H9 (cell line): ENCODE data around the gene EXOG. TPM values are rescaled to one million over a fixed set of nuclear protein-coding genes. Genes with fewer than 3 reads are reported as not detected.

Source experiments
- DNase-seq: peaks from one replicate; pipeline ENCODE4 v3.0.0-alpha.2; 2017
- H2AFZ ChIP-seq: one replicate; pipeline ENCODE4 v1.6.1; 2013; ENCODE audit warnings: mild to moderate bottlenecking, low read length, control low read depth, moderate library complexity
- H2AK5ac ChIP-seq: 2 replicates; pipeline ENCODE4 v1.6.1; 2013; ENCODE audit warnings: low read length, control low read depth, mixed read lengths; ENCODE audit not compliant: insufficient read length
- H2BK120ac ChIP-seq: one replicate; pipeline ENCODE4 v1.6.1; 2013; ENCODE audit warnings: low read depth, mild to moderate bottlenecking, low read length, control low read depth, inconsistent platforms; ENCODE audit not compliant: poor library complexity, severe bottlenecking
- H2BK12ac ChIP-seq: 2 replicates; pipeline ENCODE4 v1.6.1; 2013; ENCODE audit warnings: low read length, control low read depth, mixed read lengths, low read depth; ENCODE audit not compliant: insufficient read length
- H2BK15ac ChIP-seq: 2 replicates; pipeline ENCODE4 v1.6.1; 2013; ENCODE audit warnings: low read depth, low read length, control low read depth
- H2BK20ac ChIP-seq: one replicate; pipeline ENCODE4 v1.6.1; 2013; ENCODE audit warnings: low read depth, mild to moderate bottlenecking, low read length, control low read depth, inconsistent platforms; ENCODE audit not compliant: poor library complexity, severe bottlenecking
- H2BK5ac ChIP-seq: 2 replicates; pipeline ENCODE4 v1.6.1; 2013; ENCODE audit warnings: low read length, control low read depth, mixed read lengths; ENCODE audit not compliant: insufficient read length
- H3K14ac ChIP-seq: 2 replicates; pipeline ENCODE4 v1.6.1; 2013; ENCODE audit warnings: low read length, control low read depth; ENCODE audit not compliant: insufficient read depth
- H3K18ac ChIP-seq: 2 replicates; pipeline ENCODE4 v1.6.1; 2013; ENCODE audit warnings: low read depth, mild to moderate bottlenecking, mixed read lengths, low read length, control low read depth; ENCODE audit not compliant: insufficient read length
- H3K23ac ChIP-seq: 2 replicates; pipeline ENCODE4 v1.6.1; 2013; ENCODE audit warnings: low read length, control low read depth, mixed read lengths, low read depth; ENCODE audit not compliant: insufficient read length
- H3K23me2 ChIP-seq: 2 replicates; pipeline ENCODE4 v1.6.1; 2013; ENCODE audit warnings: low read depth, mild to moderate bottlenecking, mixed read lengths, low read length, control low read depth; ENCODE audit not compliant: insufficient read length, poor library complexity, severe bottlenecking
- H3K27ac ChIP-seq: 2 replicates; pipeline ENCODE4 v1.5.1; 2013; ENCODE audit warnings: low read length, control low read depth, mixed read lengths, low read depth; ENCODE audit not compliant: insufficient read length
- H3K27me3 ChIP-seq: 2 replicates; pipeline ENCODE4 v1.6.1; 2013; ENCODE audit warnings: low read length, control low read depth, inconsistent platforms; ENCODE audit not compliant: insufficient read depth
- H3K4ac ChIP-seq: 2 replicates; pipeline ENCODE4 v1.6.1; 2013; ENCODE audit warnings: low read depth, mild to moderate bottlenecking, control low read depth, inconsistent platforms, low read length, moderate library complexity
- H3K4me1 ChIP-seq: 2 replicates; pipeline ENCODE4 v1.6.1; 2013; ENCODE audit warnings: low read length, control low read depth, inconsistent platforms; ENCODE audit not compliant: insufficient read depth
- H3K4me2 ChIP-seq: 2 replicates; pipeline ENCODE4 v1.6.1; 2013; ENCODE audit warnings: low read length, control low read depth, mixed read lengths; ENCODE audit not compliant: insufficient read length, insufficient read depth
- H3K56ac ChIP-seq: 2 replicates; pipeline ENCODE4 v1.6.1; 2013; ENCODE audit warnings: low read depth, mild to moderate bottlenecking, mixed read lengths, low read length, control low read depth; ENCODE audit not compliant: insufficient read length
- H3K79me1 ChIP-seq: 2 replicates; pipeline ENCODE4 v1.6.1; 2013; ENCODE audit warnings: low read depth, mild to moderate bottlenecking, moderate library complexity, low read length, control low read depth, inconsistent platforms; ENCODE audit not compliant: insufficient read depth, poor library complexity, severe bottlenecking
- H3K79me2 ChIP-seq: 2 replicates; pipeline ENCODE4 v1.6.1; 2013; ENCODE audit warnings: low read length, control low read depth, inconsistent platforms; ENCODE audit not compliant: insufficient read depth
- H3K9ac ChIP-seq: 2 replicates; pipeline ENCODE4 v1.6.1; 2013; ENCODE audit warnings: low read length, control low read depth, mixed read lengths; ENCODE audit not compliant: insufficient read length; ENCODE audit errors: extremely low read depth
- H3K9me3 ChIP-seq: one replicate; pipeline ENCODE4 v1.6.1; 2013; ENCODE audit warnings: low read depth, low read length, inconsistent platforms; ENCODE audit not compliant: control insufficient read depth
- H3T11ph ChIP-seq: one replicate; pipeline ENCODE4 v1.6.1; 2013; ENCODE audit warnings: mild to moderate bottlenecking, low read length, control low read depth, inconsistent platforms
- H4K20me1 ChIP-seq: one replicate; pipeline ENCODE4 v1.6.1; 2013; ENCODE audit not compliant: control insufficient read depth, insufficient read length, insufficient read depth
- H4K5ac ChIP-seq: 2 replicates; pipeline ENCODE4 v1.6.1; 2013; ENCODE audit warnings: low read depth, mild to moderate bottlenecking, mixed read lengths, low read length, control low read depth; ENCODE audit not compliant: insufficient read length
- H4K8ac ChIP-seq: replicated peaks from 2 replicates; pipeline ENCODE4 v1.6.1; 2013; ENCODE audit warnings: low read length, control low read depth, mixed read lengths, low read depth; ENCODE audit not compliant: insufficient read length
- H4K91ac ChIP-seq: 2 replicates; pipeline ENCODE4 v1.6.1; 2013; ENCODE audit warnings: low read depth, mild to moderate bottlenecking, moderate library complexity, mixed read lengths, low read length, control low read depth; ENCODE audit not compliant: insufficient read length
- H3K27ac Mint-ChIP-seq, 3 experiments: 2 replicates in 2 of 3; 3 replicates in 1 of 3; pipeline ENCODE4 v1.8.0; 2020 to 2021; ENCODE audit warnings: mixed read lengths in 3 of 3, mild to moderate bottlenecking in 1 of 3, moderate library complexity in 1 of 3
- H3K27me3 Mint-ChIP-seq: 2 replicates; pipeline ENCODE4 v1.8.0; 2021; ENCODE audit warnings: low read depth, mild to moderate bottlenecking, moderate library complexity, mixed read lengths
- H3K36me3 Mint-ChIP-seq, 3 experiments: 2 replicates in 2 of 3; 3 replicates in 1 of 3; pipeline ENCODE4 v1.8.0; 2020 to 2021; ENCODE audit warnings: low read depth in 3 of 3, mixed read lengths in 3 of 3; ENCODE audit not compliant: insufficient read depth in 1 of 3
- H3K4me1 Mint-ChIP-seq, 2 experiments: 2 replicates each; pipeline ENCODE4 v1.8.0; 2020; ENCODE audit warnings: mixed read lengths in 2 of 2
- H3K4me3 Mint-ChIP-seq, 2 experiments: 2 replicates in 1 of 2; 3 replicates in 1 of 2; pipeline ENCODE4 v1.8.0; 2020 to 2021; ENCODE audit warnings: mild to moderate bottlenecking in 2 of 2, mixed read lengths in 2 of 2, moderate library complexity in 1 of 2
- H3K9me3 Mint-ChIP-seq, 2 experiments: 2 replicates in 1 of 2; 3 replicates in 1 of 2; pipeline ENCODE4 v1.8.0; 2020; ENCODE audit warnings: mild to moderate bottlenecking in 2 of 2, mixed read lengths in 2 of 2, moderate library complexity in 1 of 2
- CTCF ChIP-seq: fragments of 200-600 bp; sonication (generic); conservative IDR thresholded peaks from 3 replicates; pipeline ENCODE4 v1.8.0; 2021; ENCODE audit warnings: antibody characterized with exemption, mild to moderate bottlenecking
- WGBS: extraction: QIAGEN DNeasy Blood & Tissue Kit; methylation state at CpG from one replicate; pipeline ENCODE4 v1.1.7; 2013; ENCODE audit warnings: missing lambda C conversion rate, low lambda C conversion rate, mixed read lengths; ENCODE audit not compliant: insufficient read length; ENCODE audit errors: extremely low coverage; 5-methylcytosine and 5-hydroxymethylcytosine counted together
- total RNA-seq: library from RNA; stranded (reverse); gene quantifications from 2 replicates; pipeline ENCODE4 v1.2.1, GENCODE V29; 2021

EXOG gene
- total RNA-seq, 1 experiment from 2014 or later, result 14.1 TPM

DNA sequence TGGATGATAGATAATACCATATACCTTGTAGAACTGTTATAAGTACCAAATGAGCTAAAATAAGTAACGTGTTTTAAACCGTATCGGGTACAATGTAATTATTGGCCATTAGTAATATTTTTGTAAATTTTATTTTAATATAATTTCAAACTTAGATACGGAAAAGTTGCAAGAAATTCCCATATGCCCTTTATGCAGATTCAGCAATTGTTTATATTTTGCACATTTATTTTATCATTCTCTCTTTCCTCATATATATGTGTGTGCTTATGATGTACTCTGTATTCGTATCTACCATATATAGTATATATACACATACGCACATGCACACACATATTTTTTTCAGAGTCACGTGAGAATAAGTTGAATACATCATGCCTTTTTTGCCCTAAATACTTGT, 38.5 kb downstream of the EXOG start:
- H3K36me3 Mint-ChIP-seq, result peaks cover 13 to 26% (median 16%) of the 10 kb centered on the region in 3 experiments
- H4K20me1 ChIP-seq, result no peaks in the 10 kb centered on the region
- H3T11ph ChIP-seq, result no peak overlapping the region
- no peaks in the 10 kb centered on the region for H3K27me3 ChIP-seq
- H2BK5ac ChIP-seq, result no peak overlapping the region
- H3K9me3 ChIP-seq, result no peaks in the 10 kb centered on the region
- H3K23me2 ChIP-seq, result no peaks in the 10 kb centered on the region
- WGBS, result no CpG with 5 or more reads among the region's 7 CpGs
- no peak overlapping the region for H3K4me3 Mint-ChIP-seq
- no peak overlapping the region for H3K14ac ChIP-seq
- H3K4me1 ChIP-seq, result peaks cover 9% of the 10 kb centered on the region; the same call in 1 of the 2 replicates
- H3K4ac ChIP-seq, result no peak overlapping the region
- no peaks in the 10 kb centered on the region for H3K79me1 ChIP-seq
- no peak overlapping the region for H2BK120ac ChIP-seq
- H3K23ac ChIP-seq, result no peak overlapping the region
- no peak overlapping the region for H3K56ac ChIP-seq
- peaks cover 42 to 54% of the 10 kb centered on the region in 2 experiments for H3K4me1 Mint-ChIP-seq
- no peak overlapping the region for H2BK15ac ChIP-seq
- no peak overlapping the region for H2BK20ac ChIP-seq
- no peak overlapping the region for H3K9ac ChIP-seq
- no peak overlapping the region for H3K18ac ChIP-seq
- H3K27ac Mint-ChIP-seq, result no peak overlapping the region
- H2AK5ac ChIP-seq, result no peak overlapping the region
- no peak overlapping the region for H3K27ac ChIP-seq
- no peak overlapping the region for H2AFZ ChIP-seq
- H3K4me2 ChIP-seq, result no peak overlapping the region
- H3K27me3 Mint-ChIP-seq, result no peaks in the 10 kb centered on the region
- no peak; the same call in 2 of the 3 replicates for TF ChIP-seq CTCF
- no peak overlapping the region for H4K5ac ChIP-seq
- DNase-seq, result no peak
- no peak overlapping the region for H4K91ac ChIP-seq
- no peaks in the 10 kb centered on the region for H3K79me2 ChIP-seq
- no peak overlapping the region for H2BK12ac ChIP-seq
- H3K9me3 Mint-ChIP-seq, result peaks cover 15 to 22% of the 10 kb centered on the region in 2 experiments
- H4K8ac ChIP-seq, result no peak overlapping the region
